NAMALWA (cell line): Measurements from ENCODE around the gene PTPRD.
A peak's percentile ranks its signal among the peaks of the same experiment; 100 is the strongest.
"Not testable (repeated sequence)": the region's sequence is repeated elsewhere in the genome, so short reads cannot be mapped to it uniquely, and the experiment has no call there.

Experiments
- DNase-seq: peaks from one replicate; pipeline ENCODE4 v3.0.0-alpha.2; 2015; ENCODE audit warnings: low spot score

PTPRD gene

DNA sequence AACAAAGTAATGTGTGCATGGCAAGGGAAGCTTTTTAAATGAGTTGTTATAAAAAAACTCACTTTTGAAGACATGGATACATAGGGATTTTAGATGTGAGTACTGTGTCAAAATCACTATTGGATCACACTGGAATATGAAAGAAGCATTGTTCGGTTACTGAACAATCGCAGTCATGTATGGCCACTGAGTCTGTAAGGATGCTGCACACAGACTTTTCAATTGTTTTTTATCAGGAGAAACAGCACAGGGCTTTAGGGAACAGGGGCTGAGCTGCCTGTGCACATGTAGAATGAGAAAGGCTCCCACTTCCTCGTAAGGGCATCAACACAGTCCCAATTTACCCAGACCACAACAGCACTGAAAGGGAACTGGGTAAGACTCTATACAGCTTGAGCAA, 1479.3 kb downstream of the PTPRD start:
- DNase-seq = no peak

DNA sequence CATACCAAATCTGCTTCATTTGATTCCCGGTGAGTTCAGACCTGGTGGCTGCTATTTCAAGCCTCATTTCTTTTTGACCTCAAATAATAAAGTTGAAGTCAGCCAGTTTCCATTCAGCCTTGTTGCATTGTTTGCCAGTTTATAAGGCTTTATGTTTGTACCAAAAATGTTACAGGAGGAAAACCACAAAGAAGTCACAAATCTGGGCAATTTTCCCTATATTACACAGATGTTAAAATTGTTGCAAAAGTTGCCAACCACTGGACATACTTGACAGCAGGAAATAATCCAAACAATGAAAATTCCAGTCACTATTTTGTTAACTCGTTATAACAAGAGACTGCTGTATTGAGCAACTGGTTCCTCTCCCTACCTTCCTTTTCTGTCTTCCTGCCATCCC, 1488.2 kb downstream of the PTPRD start:
- no peak for DNase-seq

DNA sequence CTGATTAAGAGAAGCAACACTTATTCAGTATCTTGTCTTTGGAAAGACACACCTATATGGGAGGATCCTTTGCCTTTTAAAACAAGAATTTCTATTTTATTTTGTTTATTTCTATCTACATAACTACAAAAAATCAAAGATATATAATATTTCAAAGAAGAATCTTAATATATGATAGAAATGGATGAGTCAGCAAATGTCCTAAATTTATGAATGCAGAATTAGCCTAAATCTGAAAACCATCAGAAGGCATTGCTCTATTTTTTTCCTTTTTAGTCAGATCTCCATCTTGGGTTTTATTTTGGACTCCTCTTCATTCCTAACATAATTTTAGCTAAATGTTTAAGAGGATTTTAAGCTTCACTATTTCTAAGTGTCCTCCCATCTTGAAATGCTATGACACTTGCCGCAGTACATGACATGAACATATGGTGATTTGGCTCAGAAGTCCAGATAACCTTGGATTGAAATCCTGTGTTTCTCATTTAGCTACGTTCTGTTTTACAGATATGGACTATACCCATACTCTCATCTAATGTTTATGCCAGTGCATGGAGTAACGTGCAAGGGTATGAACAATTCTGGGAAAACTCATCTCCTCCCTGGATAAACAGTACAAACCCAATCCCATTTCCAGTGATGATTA, 1490.4 kb downstream of the PTPRD start:
- DNase-seq = no peak

DNA sequence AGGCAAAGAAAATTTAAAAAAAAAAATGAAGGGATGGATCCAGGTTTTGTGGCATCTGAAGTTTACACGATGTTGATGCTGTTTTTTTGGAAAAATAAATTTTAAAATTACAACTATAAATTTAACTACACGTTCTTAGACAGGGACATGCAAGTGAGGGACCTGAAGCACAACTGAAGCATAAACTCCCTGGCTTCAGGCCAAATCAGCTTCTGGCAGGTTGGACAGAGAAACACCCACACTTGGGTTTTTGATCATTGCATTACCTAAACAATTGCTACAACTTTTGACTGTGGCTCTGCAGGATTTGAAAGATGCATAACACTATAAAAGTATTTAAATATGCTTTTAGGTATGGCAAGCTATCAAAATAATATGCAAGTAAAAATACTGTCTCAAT, 1494.9 kb downstream of the PTPRD start:
- no peak for DNase-seq

DNA sequence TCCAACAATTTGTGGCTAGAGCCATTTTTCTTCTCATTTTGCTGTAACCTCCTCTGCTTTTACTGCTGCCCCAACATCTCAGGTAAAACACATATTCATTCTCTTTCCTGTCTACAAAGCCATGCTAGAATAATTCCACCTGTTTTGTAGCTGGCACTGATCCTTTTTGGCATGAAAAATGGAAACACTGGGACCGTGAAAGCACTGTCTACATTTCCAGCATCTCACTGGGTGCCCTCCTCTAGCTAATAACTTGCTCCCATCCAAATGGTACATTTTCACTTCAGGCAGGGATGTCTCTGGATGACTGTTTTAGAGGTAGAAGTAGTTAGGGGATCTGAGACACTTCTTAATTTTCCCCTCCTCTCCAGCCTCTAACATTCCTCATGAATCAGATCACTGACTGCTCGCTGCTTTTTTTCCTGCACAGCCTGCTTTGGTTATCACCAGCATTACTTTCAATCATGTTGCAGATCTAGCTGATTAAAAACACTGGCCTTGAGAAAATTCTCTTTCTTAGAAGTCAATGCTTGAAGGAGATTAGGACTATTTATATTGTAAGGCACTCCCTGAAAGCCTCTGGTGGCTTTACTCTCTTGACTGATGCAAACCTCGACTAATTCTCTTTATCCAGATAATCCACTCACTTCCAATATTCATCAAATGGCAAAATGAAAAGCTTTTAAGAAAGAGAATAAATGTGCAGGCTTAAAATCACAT, 1500.6 kb downstream of the PTPRD start:
- DNase-seq = no peak

DNA sequence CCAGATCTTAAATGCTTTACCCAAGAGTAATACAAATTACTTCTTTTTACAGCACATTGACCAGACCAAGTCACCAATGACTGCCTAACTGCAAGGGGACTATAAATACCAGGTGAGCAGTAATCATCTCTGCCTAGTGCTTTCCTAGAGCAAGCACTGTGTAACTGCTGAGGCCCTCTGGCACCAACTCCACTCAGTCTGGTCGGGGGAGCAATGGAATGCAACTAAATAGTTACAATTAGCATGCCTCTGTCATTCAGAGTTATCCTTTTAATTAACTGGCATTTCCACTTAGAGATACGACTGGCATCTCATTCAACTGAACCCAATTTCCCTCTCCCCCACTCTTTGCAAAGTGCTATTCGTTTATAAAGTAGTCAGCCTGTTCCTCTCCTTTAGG, 1504.2 kb downstream of the PTPRD start:
- no peak for DNase-seq

DNA sequence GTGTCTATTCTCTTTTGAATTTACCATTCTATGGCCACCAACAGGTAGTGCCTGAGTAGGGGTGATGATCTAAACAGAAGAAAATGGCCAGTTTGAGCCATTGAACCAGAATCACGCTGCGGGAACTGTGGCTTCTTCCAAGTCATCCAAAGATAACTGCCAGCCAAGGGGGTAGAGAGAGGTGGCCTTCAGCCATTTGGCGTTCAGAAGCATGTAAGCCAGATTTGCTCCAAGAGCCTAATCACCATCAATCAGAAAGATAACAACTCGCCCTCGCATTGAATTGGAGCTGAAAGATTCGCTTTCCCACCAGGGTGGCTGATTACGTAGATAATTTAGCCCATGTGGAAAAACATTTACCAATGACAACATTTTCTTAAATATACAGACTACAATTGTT, 1510.5 kb downstream of the PTPRD start:
- no peak for DNase-seq

DNA sequence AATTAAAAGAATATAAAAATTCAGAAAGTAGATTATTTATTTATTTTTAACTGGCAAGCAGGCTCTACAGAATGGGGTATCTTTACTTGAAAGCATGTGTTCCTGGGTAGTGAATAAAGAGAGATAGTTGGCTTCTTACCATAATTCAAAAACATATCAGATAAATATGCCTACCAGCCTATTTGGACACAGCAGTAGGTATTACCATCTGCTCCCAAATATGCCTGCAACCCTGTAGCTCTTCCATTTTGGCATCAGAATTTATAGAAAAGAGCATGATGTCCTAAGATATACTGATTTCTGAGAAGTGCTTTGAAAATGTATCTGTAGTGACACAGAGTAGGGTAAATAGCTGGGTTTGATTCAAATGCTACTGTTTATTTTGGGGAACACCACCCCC, 1512.7 kb downstream of the PTPRD start:
- no peak for DNase-seq

DNA sequence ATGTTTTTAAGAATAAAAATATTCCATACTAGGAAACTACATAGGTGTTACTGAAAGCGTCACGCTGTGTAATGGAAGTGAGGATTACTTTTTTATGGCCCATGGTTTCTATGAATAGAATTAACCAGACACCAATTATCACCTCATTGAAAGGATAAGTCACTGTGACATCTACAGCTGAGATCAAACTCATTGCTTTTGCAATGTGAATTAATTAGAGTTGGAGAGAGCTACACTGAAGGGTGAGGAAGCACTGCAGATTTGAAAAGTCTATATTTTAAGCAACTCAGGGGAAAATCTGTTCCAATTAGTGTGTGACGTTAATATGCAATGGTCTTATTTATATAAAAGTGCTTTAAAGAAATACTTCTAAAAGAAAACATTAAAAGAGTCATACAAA, 1513.2 kb downstream of the PTPRD start:
- DNase-seq = no peak

DNA sequence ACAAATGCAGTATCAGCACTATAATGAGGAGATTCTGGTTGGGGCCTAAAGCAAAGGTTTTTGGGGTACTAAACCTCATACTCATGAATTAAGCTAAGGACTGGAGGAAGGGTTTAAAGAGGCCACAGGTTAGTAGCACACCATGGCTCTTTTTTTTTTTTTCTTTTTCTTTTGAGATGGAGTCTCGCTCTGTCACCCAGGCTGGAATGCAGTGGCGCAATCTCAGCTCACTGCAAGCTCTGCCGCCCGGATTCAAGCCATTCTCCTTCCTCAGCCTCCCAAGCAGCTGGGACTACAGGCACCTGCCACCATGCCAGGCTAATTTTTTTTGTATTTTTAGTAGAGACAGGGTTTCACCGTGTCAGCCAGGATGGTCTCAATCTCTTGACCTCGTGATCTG, 1515.5 kb downstream of the PTPRD start:
- DNase-seq = not testable (repeated sequence)

DNA sequence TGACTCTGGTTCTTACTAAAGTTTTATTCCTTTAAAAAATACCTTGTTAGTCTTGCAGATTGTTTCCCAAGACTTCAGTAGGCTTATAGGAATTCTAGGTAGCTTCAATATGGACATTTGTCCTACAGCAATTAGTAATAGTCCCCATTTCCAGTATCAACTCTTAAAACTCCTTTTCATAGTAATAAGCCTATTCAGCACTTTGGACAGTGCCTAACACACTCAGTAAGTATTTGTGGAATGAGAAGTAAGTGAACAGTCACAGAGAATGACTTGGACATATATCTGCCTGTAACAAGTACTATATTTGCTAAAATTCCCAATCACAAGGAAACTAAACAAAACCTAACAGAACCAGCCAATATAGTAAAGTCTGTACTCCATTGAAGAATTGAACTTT, 1521.4 kb downstream of the PTPRD start:
- no peak for DNase-seq

DNA sequence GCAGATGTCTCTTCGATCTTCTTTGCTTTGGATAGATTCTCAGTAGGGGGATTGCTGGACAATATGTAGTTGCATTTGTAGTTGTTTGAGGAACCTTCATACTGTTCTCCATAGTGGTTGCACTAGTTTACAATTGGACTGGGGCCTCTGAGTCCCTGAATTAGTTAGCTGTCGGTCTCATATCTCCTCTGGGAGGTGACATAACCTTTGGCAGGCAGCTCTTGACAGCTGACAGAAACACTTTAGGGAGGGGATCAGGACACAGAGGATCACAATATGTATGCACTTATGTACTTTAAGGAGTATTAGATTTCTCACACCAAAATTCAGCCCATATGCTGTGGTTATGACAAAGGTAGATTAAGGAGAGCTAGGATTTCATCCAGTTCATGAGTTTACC, 1533.3 kb downstream of the PTPRD start:
- DNase-seq = no peak

DNA sequence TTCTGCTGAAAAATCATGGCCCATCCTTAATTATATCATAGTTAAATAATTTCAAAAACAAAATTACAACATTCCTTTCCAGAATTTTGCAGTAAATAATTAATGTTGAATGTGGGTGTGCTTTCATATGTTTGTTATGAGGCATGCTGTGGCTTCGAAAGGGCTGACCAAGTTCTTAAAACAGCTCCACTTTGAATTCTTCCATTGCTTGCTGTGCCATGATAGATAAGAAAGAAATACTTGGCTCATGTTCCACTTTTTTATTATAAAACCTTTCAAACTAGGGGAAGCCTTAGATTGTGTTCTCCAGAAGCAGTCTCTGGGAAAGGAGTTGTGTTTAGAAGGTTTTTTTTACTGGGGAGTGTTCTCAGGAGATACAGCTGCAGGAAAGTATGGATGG, 1534.5 kb downstream of the PTPRD start:
- DNase-seq = no peak

DNA sequence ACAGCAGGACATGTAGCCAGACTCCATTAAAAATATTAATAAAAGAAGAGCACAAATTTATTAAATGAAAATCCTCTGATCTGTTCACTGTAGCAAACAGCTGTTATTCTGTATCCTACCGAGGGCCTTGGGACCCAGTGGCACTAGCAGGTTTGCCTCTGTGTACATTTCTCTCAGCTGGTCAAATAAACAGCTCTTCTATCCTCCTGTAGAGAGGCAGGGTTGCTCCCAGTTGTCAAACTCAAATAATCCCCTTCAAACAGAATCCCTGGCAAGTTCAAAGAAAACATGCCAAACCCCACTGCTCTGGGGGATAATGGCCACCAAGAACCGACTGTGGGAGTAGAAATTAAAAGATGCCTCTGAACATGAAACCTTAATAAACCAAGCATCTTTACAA, 1551.2 kb downstream of the PTPRD start:
- DNase-seq = no peak

DNA sequence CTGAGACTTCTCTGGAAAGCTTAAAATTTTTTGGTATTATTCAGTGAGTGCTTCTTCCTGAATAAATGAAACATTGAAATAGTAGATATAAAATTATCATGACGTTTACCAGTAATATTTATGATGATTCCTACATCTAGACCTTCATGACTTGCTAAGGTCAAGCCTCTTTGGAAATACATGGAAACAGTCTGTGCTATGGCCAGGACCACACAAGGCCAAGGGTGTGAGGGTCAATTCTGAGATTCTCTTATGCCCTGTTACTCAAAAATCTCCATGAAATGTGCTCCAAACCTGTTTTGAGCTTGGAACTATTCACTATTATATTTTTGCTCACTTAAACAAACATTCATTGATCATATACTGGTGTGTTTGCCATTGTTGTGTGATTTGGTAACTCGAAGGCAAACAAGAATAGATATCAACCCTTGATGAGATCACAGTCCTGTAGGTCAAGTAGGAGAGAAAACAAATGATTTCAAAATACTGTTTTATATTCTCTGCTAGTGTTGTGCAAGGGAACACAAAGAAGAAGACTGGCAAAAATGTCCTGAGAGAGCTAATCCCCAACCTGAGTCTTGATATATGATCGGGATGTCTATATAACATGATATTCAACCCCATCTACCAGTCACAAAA, 1558.3 kb downstream of the PTPRD start:
- no peak for DNase-seq

DNA sequence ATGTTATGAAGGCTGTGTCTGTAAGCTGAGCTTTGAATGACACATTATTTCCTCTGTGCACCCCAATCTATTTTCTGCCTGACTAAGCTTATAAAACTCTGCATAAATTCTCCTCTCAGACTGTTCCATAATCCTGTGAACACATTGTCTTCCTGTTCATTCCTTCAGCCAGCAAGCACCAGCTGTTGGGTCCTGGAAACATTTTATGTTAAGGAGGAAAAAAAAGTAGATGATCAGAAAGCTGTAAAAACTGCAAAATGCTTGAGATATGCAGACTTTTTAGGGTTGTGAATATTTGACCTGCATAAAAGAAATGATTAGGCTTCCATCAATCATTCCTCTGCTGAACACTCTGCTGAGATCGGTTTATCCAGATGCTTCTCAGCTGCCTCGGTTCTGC, 1567.2 kb downstream of the PTPRD start:
- DNase-seq = no peak

DNA sequence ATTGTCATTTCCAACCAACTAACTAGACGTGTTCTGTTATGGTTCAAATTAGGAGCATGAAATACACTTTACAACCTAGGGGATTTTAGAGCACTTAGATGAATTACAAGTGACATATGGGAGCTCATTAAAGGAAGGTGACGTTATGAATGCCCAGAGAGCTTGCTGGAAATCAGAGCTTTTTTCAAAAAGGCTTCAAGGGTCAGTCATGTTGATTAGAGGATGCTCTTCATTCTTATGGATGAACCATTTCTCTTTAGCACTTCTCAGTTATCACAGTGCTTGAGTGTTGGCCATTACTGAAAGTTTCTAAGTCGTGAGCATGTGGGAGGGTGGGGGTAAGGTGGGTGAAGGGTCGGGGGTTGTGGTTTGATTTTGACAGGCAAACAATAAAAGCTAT, 1567.7 kb downstream of the PTPRD start:
- no peak for DNase-seq

DNA sequence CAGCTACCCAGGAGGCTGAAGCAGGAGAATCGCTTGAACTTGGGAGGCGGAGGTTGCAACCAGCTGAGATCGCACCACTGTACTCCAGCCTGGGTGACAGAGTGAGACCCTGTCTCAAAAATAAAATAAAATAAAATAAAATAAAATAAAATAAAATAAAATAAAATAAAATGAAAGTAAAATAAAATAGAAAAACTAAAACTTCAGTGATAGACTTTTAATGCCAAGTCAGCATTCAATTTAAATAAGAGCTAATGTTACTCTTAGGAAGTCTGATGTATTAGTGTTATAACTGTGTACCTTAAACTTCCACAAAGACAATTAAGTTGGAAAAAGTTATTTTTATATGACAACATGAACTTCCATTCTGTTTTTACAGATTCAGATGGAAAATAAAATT, 1569.0 kb downstream of the PTPRD start:
- not testable (repeated sequence) for DNase-seq

DNA sequence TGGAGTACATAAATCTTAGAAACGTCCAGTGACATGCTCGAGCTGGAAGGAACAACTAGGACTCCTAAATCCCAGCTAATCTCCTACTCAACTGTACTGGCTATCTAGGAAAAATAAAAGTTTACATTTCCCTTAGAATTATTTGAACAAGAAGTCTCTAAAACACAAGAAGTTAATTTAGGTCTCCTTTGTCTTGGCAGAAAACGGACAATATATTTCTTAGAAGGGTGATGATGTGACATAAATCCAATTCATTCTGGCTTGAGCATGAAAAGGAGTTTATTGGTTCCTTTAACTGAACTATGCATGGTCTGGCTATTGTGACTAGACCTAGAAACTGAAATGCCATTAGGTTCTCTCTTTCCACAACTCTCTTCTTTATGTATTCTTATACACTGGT, 1571.0 kb downstream of the PTPRD start:
- no peak for DNase-seq

DNA sequence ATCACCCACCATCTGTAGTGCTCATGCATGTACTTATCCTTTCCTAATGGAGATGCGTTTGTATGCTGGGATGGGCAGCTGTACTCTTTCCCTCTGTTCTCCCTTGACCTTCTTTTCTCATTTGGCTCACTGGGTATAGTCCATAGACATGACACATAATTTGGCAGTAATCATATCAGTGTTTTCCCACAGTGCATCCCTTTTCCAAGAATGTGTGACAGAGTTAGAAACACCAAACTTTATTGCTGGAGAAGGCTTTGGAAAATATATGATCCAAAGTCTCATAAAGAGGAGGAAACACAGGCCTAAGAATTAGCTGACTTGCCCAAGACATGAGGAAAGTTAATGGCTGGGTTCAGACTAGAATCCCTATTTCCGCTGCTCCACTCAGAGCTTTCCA, 1579.8 kb downstream of the PTPRD start:
- DNase-seq = no peak

DNA sequence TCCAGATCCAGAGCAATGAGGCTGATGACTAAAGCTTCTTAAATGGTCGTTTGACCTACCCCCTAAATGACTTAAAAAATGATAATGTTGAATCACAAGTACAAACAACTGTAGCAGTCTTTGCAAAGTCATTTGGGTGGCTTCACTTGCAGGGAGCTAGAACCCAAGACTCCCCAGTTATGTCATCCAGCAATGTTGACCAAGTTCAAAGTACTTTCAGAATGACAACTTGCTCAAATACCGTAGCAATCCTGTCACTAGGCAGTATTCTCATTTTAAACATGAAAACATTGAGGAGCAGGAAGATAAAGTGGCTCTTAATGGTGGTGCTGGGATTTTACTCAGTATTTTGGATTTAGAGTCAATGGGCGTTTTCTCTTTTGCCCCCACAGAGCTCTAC, 1596.2 kb downstream of the PTPRD start:
- DNase-seq = no peak

DNA sequence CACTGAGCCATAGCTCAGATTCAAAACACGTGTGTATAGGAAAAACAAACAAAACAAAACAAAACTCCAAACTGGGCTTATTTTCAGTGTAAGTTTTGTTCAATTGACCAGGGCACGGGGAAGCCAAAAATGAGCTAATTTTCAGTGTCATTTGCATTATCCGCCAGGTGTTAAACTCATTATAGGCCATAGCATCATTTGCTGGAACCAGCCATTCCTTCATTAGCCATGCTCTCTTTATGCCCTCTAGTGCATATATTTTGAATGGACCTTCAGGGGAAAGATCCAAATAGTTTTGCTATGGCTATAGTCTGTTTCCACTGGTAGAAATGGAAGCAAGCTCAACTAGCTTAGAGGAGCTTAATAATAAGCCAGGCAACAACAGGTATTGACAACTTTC, 1608.0 kb downstream of the PTPRD start:
- peak; percentile 17 for DNase-seq

DNA sequence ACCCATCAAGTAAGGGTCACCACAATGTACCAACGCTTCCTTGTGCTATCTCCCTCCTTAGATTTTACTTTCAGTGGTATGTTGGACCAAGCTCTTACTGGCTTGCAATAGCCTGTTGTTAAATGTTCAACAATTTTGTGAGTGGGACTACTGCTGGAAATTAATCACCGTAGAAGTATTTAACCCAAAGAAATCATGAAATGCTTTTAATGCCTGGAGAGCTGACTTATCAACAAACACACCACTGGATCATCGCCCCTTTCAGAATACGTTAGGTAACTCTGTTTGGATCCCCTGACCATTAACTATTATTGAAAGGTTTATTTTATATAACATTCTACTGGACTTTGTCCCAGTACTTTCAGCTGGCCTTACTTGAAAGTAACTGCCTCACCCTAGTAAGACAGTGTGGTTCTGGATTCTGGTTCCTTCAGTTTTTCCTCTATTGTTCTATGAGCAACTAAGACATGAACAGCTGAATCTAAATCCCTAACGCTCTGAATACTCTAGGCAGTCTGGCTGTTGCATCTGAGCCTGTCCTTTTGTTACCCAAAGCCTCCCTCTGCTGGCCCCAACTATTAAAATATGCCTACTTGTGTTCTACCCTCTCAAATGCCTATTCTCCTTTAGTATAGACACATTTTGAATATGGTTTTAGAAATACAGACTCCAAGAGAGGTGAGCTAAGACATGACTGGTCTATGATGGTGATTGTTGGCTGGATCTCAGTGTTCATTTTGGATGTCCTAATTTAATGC, 1609.8 kb downstream of the PTPRD start:
- DNase-seq = peak; percentile 28
